ENCODE results near the gene APLN.

DNA sequence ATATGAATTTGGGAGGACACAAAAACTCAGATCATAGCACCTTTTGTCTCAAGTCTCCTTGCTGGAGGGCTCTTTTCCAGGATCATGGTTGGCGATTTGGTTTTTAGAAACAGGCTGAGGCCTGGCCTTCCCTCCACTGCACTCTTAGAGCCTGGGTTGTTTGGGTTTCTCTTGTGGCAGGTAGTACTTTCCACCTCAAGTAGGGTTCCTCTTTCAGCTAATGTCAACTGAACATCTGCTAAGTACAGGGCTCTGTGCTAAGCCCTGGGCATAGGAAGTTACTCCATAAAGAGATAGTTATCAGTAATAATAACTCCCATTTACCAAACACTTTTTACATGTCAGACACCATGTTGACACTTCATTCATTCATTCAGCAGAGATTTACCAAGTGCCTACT, 28.2 kb upstream of the APLN start:
- no peak for TF ChIP-seq CTCF (tag by site-specific recombination; IDR thresholded peaks at IDR 0.05)
- TF ChIP-seq, protein P1, sequence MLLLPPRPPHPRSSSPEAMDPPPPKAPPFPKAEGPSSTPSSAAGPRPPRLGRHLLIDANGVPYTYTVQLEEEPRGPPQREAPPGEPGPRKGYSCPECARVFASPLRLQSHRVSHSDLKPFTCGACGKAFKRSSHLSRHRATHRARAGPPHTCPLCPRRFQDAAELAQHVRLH (tag by site-specific recombination; IDR thresholded peaks at IDR 0.05) = no peak
- no peak for TF ChIP-seq TCF7L2 (IDR thresholded peaks at IDR 0.05; ENCODE audit: borderline replicate concordance, low read depth, low read length)
- no peak for TF ChIP-seq ZNF747 (tag by site-specific recombination; IDR thresholded peaks at IDR 0.05)
- TF ChIP-seq ZNF16 (tag by site-specific recombination; IDR thresholded peaks at IDR 0.05; ENCODE audit: low read depth) = no peak
- TF ChIP-seq ZXDB (tag by site-specific recombination; IDR thresholded peaks at IDR 0.05) = no peak
- no peak for TF ChIP-seq KLF10 (tag by site-specific recombination; IDR thresholded peaks at IDR 0.05)
- no peak for TF ChIP-seq ZBTB20 (tag by site-specific recombination; IDR thresholded peaks at IDR 0.05)
- TF ChIP-seq PATZ1 (tag by site-specific recombination; IDR thresholded peaks at IDR 0.05) = no peak
- TF ChIP-seq ZNF184 (tag by site-specific recombination; IDR thresholded peaks at IDR 0.05) = no peak
- TF ChIP-seq SETDB1 (IDR thresholded peaks at IDR 0.05; ENCODE audit: insufficient read length, low read length) = no peak
- TF ChIP-seq, protein P2, sequence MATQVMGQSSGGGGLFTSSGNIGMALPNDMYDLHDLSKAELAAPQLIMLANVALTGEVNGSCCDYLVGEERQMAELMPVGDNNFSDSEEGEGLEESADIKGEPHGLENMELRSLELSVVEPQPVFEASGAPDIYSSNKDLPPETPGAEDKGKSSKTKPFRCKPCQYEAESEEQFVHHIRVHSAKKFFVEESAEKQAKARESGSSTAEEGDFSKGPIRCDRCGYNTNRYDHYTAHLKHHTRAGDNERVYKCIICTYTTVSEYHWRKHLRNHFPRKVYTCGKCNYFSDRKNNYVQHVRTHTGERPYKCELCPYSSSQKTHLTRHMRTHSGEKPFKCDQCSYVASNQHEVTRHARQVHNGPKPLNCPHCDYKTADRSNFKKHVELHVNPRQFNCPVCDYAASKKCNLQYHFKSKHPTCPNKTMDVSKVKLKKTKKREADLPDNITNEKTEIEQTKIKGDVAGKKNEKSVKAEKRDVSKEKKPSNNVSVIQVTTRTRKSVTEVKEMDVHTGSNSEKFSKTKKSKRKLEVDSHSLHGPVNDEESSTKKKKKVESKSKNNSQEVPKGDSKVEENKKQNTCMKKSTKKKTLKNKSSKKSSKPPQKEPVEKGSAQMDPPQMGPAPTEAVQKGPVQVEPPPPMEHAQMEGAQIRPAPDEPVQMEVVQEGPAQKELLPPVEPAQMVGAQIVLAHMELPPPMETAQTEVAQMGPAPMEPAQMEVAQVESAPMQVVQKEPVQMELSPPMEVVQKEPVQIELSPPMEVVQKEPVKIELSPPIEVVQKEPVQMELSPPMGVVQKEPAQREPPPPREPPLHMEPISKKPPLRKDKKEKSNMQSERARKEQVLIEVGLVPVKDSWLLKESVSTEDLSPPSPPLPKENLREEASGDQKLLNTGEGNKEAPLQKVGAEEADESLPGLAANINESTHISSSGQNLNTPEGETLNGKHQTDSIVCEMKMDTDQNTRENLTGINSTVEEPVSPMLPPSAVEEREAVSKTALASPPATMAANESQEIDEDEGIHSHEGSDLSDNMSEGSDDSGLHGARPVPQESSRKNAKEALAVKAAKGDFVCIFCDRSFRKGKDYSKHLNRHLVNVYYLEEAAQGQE (tag by site-specific recombination; IDR thresholded peaks at IDR 0.05) = no peak
